GM18907 (cell line): ENCODE data around the gene NES.

Experiments used
- ATAC-seq: cut with Tn5 transposase; IDR thresholded peaks from one replicate; pipeline ENCODE4 v1.9.1; 2021; ENCODE audit warnings: mild to moderate bottlenecking, moderate library complexity; ENCODE audit not compliant: unreplicated experiment

NES gene

GRCh38 chr1:156704166-156704711 is 27.0 kb upstream of the NES start:
- ATAC-seq = no peak

DNA sequence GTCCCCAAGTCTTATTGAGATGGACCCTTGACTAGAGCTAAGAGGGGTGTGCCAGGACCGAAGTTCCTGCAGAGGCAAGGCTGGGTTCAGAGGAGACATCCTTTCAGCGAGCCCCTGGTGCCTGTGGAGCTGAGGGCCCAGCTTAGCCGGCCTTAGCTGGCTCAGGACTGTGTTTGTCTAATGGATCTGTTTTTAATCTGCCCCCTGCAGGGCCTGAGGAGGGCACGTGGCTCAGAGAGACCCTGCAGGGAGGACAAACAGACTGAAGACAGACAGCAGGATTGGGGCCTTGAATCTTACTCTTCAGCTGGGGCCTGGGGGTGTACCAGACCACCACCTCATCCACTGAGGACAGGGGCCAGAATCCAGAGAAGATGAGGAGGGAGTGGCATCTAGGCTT is 26.5 kb upstream of the NES start:
- no peak for ATAC-seq

- no peak for ATAC-seq
These were observed 26.1 kb upstream of the NES start for GRCh38 chr1:156703336-156703735.

GRCh38 chr1:156700736-156701531 is 23.7 kb upstream of the NES start:
- ATAC-seq = no peak

- no peak for ATAC-seq
These were observed 21.8 kb upstream of the NES start for GRCh38 chr1:156698995-156699394.

DNA sequence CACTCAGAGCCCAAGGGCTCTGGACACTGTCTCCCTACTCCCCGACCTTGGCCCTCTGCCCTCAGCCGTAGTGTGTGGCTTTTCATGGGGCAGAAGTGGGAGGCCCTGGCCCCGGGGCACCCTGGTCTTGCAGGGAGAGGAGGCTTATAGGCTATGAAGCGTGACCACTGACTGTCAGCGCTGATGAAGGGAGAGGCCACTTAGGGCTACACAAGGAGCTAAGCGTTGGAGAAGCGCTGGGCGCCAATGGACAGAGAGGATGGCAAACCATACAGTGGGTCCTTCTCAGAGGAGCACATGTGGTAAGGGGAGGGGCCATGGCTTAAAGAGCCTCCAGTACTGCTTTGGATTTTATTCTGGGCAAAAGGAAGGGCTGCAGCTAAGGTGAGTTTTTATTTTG is 20.3 kb upstream of the NES start:
- no peak for ATAC-seq

DNA sequence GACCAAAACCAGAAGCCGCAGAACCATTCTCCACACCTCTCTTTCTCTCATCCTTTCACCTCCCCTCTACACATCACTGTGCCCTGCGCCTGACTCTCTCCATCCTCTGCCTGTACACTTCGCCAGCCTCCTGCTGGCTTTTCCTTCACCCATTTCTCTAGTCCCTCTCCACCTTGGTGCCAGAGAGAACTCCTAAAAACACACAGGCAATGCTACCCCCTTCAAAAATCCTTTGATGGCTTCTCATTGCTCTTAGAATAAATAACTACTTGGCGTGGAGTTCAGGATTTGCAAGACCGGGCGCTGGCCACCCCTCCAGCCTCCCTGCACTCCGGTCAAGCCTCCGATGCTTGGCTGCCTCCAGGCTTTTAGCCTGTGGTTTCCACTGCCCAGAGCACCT is 19.5 kb upstream of the NES start:
- ATAC-seq = no peak

DNA sequence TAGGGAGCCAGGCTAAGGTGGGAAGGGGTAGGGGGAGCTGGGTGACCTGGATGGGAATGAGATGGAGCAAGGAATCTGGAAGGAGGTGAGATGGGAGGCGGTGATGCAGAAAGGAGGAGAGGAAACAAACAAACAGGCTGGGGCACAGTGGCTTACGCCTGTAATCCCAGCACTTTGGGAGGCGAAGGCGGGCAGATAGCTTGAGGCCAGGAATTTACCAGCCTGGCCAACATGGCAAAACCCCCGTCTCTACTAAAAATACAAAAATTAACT is 17.4 kb upstream of the NES start:
- no peak for ATAC-seq

DNA sequence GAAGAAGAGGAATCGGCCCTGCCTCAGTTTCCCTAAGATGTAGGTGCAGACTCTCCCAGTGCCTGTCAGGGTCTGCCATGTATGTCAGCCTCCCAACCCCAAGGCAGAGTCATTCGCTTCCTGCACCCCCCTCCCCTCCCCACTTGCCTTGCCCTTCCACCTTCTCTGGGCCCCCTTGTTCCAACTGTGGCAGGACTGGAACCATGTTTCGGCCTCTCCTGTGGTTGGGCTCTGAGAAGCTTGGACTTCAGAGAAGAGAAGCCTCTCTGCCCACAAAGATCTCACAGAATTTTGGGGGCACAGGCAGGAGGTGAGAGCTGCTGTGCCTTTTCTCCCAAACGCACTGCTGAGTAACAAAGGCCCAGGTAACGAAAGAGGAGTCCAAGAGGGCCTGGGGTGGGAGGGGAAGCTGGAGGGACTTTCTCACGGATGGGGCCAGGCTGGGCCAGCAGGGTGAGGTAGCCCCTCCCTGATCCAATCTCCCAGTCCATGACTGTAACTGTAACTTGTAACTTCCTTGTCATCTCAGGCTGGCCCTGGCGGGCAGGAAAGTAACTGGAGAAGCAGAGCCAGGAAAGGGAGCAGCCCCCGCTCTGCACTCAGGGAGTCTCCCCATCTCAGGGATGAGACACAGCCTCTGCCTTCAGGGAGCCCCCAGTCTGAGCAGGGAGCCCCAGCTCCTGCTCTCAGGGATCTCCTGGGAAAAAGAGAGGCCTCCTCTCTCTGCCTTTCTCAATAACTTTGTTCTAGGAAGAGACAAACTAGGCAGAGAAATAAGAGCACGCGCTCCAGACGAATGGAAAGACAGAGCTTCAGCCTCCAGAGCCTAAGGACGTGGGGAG is 16.9 kb upstream of the NES start:
- ATAC-seq = no peak

- ATAC-seq = no peak
These were observed 16.0 kb upstream of the NES start for GRCh38 chr1:156692925-156693847.

DNA sequence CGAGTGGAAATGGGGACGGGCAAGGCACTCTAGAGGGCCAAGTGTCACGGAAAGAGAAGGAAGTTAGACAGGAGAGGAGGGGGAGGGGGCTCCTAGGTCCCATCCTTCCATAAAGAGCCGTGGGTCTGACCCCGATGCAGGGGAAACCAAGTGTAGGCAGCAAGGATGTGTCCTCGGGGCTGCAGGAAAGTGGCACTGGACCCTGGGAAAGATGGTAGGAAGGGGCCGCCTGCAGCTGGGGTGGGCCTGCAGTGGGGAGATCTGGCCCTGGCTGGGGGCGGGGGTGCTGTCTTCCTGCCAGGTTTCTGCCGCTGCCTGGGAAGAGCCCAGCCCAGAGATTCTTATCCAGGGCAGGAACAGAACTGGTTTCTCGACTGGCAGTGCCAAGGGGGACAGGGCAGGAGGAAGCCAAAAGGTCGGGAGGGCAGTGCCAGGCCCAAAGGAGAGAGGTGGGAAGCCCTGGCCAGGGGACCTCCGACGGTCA is 15.3 kb upstream of the NES start:
- ATAC-seq = no peak

GRCh38 chr1:156691665-156692440 is 14.6 kb upstream of the NES start:
- no peak for ATAC-seq

DNA sequence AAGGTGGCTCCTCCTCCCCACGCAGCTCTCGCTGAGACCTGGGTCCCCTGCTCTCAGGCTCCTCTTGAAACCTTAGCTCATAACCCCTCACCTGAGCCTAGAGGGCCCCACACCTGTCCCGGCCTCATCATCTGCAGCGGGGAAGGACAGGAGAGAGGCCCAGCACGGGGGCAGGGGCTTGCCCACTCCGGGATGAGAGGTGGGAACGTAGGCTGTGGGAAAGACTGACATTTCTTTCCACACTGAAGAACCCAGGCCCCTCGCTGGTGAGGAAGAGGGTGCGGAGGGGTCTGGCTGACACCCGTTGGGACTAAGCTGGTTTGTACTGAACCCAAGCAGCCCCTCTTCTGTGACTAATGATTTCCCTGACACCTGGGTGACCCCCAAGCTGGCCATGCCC is 14.0 kb upstream of the NES start:
- ATAC-seq = no peak

DNA sequence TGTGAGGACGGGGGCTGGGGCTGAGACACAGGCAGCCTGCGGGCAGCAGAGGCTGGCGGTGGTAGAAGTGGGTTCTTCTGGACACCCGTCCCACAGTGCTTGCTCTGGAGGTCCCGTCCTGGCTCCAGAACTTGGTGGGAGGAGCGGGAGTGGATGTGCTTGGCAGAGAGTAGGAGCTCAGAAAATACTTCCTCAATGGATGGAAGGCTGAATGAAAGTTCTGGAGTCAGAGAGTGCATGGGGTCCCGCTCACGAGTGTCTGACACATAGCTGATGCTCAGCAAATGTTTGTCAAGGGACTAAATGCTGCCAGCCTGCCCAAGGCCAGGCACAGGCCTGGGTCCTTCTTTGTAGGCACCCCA is 13.4 kb upstream of the NES start:
- no peak for ATAC-seq

DNA sequence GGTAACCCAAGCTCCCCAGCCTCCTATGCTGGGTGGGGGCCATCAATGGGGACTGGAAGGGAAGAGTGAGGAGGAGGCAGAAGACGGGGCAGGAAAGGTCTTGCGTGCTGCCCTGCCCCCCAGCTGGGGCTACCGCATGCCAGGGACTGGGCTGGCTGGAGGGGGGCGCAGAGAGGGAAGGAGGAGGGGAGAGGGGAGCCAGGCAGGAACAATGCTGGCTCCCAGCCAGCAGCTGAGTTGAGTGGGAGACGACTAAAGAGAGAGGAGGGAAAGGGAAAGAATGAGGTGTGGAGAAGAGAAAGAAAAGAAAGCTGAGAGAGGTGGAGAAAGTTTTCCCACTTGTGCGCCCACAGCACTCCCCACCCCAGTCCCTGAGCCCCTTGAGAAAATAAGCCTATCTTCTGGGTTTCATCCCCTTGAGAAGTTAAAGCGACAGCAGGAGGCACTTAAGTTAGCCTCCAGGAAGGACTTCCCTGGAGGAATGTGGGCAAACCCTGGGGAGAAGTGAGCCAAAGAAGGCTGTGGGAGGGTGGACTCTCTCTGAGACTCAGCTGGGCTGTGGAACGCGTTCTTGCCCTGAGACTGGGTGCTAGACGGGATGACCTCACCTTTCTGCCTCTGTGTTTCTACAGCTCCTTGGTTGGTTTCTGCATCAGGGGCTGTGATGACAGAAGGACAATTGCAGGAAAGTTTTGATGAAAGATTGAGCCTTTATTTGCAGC is 12.9 kb upstream of the NES start:
- ATAC-seq = no peak

- peak; percentile 74 for ATAC-seq
These were observed 12.1 kb upstream of the NES start for GRCh38 chr1:156689035-156689952.

GRCh38 chr1:156684227-156684782 is 7.1 kb upstream of the NES start:
- no peak for ATAC-seq

- no peak for ATAC-seq
These were observed 5.1 kb upstream of the NES start for GRCh38 chr1:156682166-156682890.
